ENCODE results near the gene GNAT1. TPM values are rescaled to one million over a fixed set of nuclear protein-coding genes. Genes with fewer than 3 reads are reported as not detected.

The GNAT1 gene
- total and polyA plus RNA-seq, 2 of the 13 experiments (the other 11 are each of a cell fraction or from before 2014, with no cell fraction given) = 0.15 TPM; not detected in 1

- TF ChIP-seq ZNF687 (CRISPR knock-in tag; IDR thresholded peaks at IDR 0.05) (peak; percentile 97), SMC3 (IDR thresholded peaks at IDR 0.05; ENCODE audit: low read length) (no peak), PHF21A (CRISPR knock-in tag; IDR thresholded peaks at IDR 0.05) (peak; percentile 78; the same call in 1 of the 2 replicates), ZNF816 (CRISPR knock-in tag; IDR thresholded peaks at IDR 0.05; ENCODE audit: borderline replicate concordance) (no peak), ZBTB37 (CRISPR knock-in tag; IDR thresholded peaks at IDR 0.05) (no peak), TEAD3 (CRISPR knock-in tag; optimal IDR thresholded peaks at IDR 0.05; ENCODE audit: borderline replicate concordance) (peak; percentile 67), MEIS2 (CRISPR knock-in tag; IDR thresholded peaks at IDR 0.05) (peak; percentile 97), FOXA1 (IDR thresholded peaks at IDR 0.05) (no peak), FOXA1 (CRISPR knock-in tag; IDR thresholded peaks at IDR 0.05) (peak; percentile 87), CBX5 (CRISPR knock-in tag; IDR thresholded peaks at IDR 0.05; ENCODE audit: borderline replicate concordance) (no peak), ZNF598 (CRISPR knock-in tag; IDR thresholded peaks at IDR 0.05; ENCODE audit: borderline replicate concordance) (peak; percentile 75; the same call in 1 of the 2 replicates), ZNF230 (CRISPR knock-in tag; IDR thresholded peaks at IDR 0.05) (no peak), MED13 (CRISPR knock-in tag; IDR thresholded peaks at IDR 0.05) (peak; percentile 11; the same call in 1 of the 2 replicates), ZNF841 (CRISPR knock-in tag; IDR thresholded peaks at IDR 0.05; ENCODE audit: borderline replicate concordance) (no peak), TP53 (CRISPR knock-in tag; conservative IDR thresholded peaks at IDR 0.05) (no peak), ZNF713 (CRISPR knock-in tag; IDR thresholded peaks at IDR 0.05) (no peak), E2F5 (CRISPR knock-in tag; conservative IDR thresholded peaks at IDR 0.05) (no peak), SATB2 (CRISPR knock-in tag; IDR thresholded peaks at IDR 0.05) (no peak), ZNF782 (CRISPR knock-in tag; IDR thresholded peaks at IDR 0.05; ENCODE audit: borderline replicate concordance) (peak; percentile 45; the same call in 1 of the 2 replicates), GMEB2 (CRISPR knock-in tag; IDR thresholded peaks at IDR 0.05; ENCODE audit: low read depth) (no peak), ZKSCAN1 (IDR thresholded peaks at IDR 0.05; ENCODE audit: low read length) (no peak), BORCS8-MEF2B (CRISPR knock-in tag; IDR thresholded peaks at IDR 0.05) (peak; percentile 69), ADNP (CRISPR knock-in tag; IDR thresholded peaks at IDR 0.05) (no peak), MXD4 (CRISPR knock-in tag; IDR thresholded peaks at IDR 0.05) (0 out of 2 replicates have a peak, but pooled peaks have one; percentile 41)
These were observed 19.3 kb downstream of the GNAT1 start (continued) for GRCh38 chr3:50210510-50211367.

Data from HepG2 (cell line).